K562 (cell line): ENCODE data around the gene SHC1. TPM values are rescaled to one million over a fixed set of nuclear protein-coding genes. Genes with fewer than 3 reads are reported as not detected.
"Not testable (repeated sequence)": the region's sequence is repeated elsewhere in the genome, so short reads cannot be mapped to it uniquely, and the experiment has no call there.

Experiments used
- ATAC-seq: fragments of 200-7000 bp; cut with Tn5 transposase; 3 replicates; pipeline ENCODE4 v1.9.1; 2020; ENCODE audit warnings: moderate library complexity
- BruUV-seq: library from RNA; stranded (reverse); fragments of 400-500 nt; replicated peaks from 2 replicates; lab custom pipeline; 2021; lab: Mats Ljungman, UMichigan
- CTCF ChIA-PET: fragments of 300-600 bp; formaldehyde crosslinking; extraction: SDS; loops from one replicate; lab custom pipeline; 2021; ENCODE audit warnings: low intra/inter-chr PET ratio; lab: Yijun Ruan, JAX
- POLR2A ChIA-PET: fragments of 300-600, 350-650 bp; sonication (Branson Sonifier 250); formaldehyde crosslinking; extraction: SDS; loops from one replicate; lab custom pipeline; 2021; ENCODE audit warnings: antibody characterized with exemption, inconsistent platforms; lab: Yijun Ruan, JAX
- DNase-seq, 4 experiments: peaks; one replicate each; pipeline versions ENCODE4 v3.0.0 to v3.0.0-alpha.2; 2011 to 2018; ENCODE audit warnings: low spot score in 3 of 4, mixed read lengths in 3 of 4; ENCODE audit errors: extremely low read depth in 1 of 4
- FAIRE-seq: peaks from 2 replicates; lab custom pipeline; 2011; peaks lifted over from hg19 to GRCh38; lab: Jason Lieb, UNC
- H2AFZ ChIP-seq: 2 replicates; pipeline ENCODE4 v1.6.0; 2011; ENCODE audit warnings: low read depth, low read length, control low read depth, inconsistent platforms
- H3K27ac ChIP-seq: fragments of 200-600 bp; 3 replicates; pipeline ENCODE4 v1.8.0; 2011; ENCODE audit warnings: low read depth, mild to moderate bottlenecking, control low read depth, inconsistent platforms, low read length, moderate library complexity, mixed read lengths; ENCODE audit errors: extremely low read depth
- H3K27me3 ChIP-seq, 2 experiments: fragments of 300-600 bp in 1 of 2; 2 replicates in 1 of 2; 3 replicates in 1 of 2; pipeline versions ENCODE4 v1.6.0 to v1.8.0; 2011; ENCODE audit warnings: inconsistent platforms in 2 of 2, low read length in 2 of 2, mild to moderate bottlenecking in 1 of 2, mixed read lengths in 1 of 2, moderate library complexity in 1 of 2; ENCODE audit not compliant: control insufficient read depth in 2 of 2, insufficient read depth in 2 of 2
- H3K36me3 ChIP-seq: fragments of 300-600 bp; 3 replicates; pipeline ENCODE4 v1.8.0; 2011; ENCODE audit warnings: mild to moderate bottlenecking, low read length, inconsistent platforms; ENCODE audit not compliant: control insufficient read depth, insufficient read depth
- H3K4me1 ChIP-seq, 2 experiments: fragments of 200-600 bp in 1 of 2; replicated peaks in 1 of 2; 2 replicates in 1 of 2; 3 replicates in 1 of 2; pipeline versions ENCODE4 v1.5.1 to v1.8.0; 2011; ENCODE audit warnings: inconsistent platforms in 2 of 2, low read length in 2 of 2, mild to moderate bottlenecking in 1 of 2, mixed read lengths in 1 of 2, moderate library complexity in 1 of 2; ENCODE audit not compliant: control insufficient read depth in 2 of 2, insufficient read depth in 2 of 2
- H3K4me2 ChIP-seq: 2 replicates; pipeline ENCODE4 v1.6.1; 2011; ENCODE audit warnings: low read length, control low read depth, inconsistent platforms, mixed read lengths; ENCODE audit not compliant: insufficient read depth
- H3K4me3 ChIP-seq: fragments of 200-600 bp; sonication (generic), shearing (Covaris generic); 2 replicates; pipeline ENCODE4 v1.5.1; 2016; ENCODE audit warnings: control low read depth, inconsistent platforms
- H3K79me2 ChIP-seq: fragments of 200-600 bp; 3 replicates; pipeline ENCODE4 v1.8.0; 2011; ENCODE audit warnings: low read length, inconsistent platforms; ENCODE audit not compliant: control insufficient read depth, insufficient read depth
- H3K9ac ChIP-seq, 2 experiments: 2 replicates each; pipeline versions ENCODE4 v1.6.0 to v1.6.1; 2011; ENCODE audit warnings: low read depth in 2 of 2, low read length in 2 of 2, control low read depth in 1 of 2, inconsistent platforms in 1 of 2, mild to moderate bottlenecking in 1 of 2, mixed read lengths in 1 of 2; ENCODE audit not compliant: insufficient read depth in 1 of 2
- H3K9me1 ChIP-seq: one replicate; pipeline ENCODE4 v1.6.0; 2011; ENCODE audit warnings: inconsistent platforms, mild to moderate bottlenecking, low read length, moderate library complexity; ENCODE audit not compliant: control insufficient read depth, insufficient read depth
- H3K9me3 ChIP-seq: replicated peaks from 2 replicates; pipeline ENCODE4 v1.5.1; 2011; ENCODE audit warnings: low read depth, low read length, inconsistent platforms; ENCODE audit not compliant: control insufficient read depth, insufficient read depth
- H4K20me1 ChIP-seq: replicated peaks from 2 replicates; pipeline ENCODE4 v1.6.1; 2011; ENCODE audit warnings: low read length, inconsistent platforms, mixed read lengths; ENCODE audit not compliant: control insufficient read depth, insufficient read depth
- BMI1 ChIP-seq: fragments of 150-350 bp; IDR thresholded peaks from 2 replicates; pipeline ENCODE4 v1.6.1; 2014; ENCODE audit warnings: low read length
- C11orf30 ChIP-seq: fragments of 450-650 bp; IDR thresholded peaks from 2 replicates; pipeline ENCODE4 v1.6.1; 2016; ENCODE audit warnings: low read depth, mild to moderate bottlenecking
- CEBPB ChIP-seq: fragments of 450-650 bp; IDR thresholded peaks from 2 replicates; pipeline ENCODE4 v1.6.1; 2016; ENCODE audit warnings: missing genetic modification characterization, missing compliant biosample characterization
- CSDE1 ChIP-seq, 2 experiments: fragments of 450-650 bp; IDR thresholded peaks; 2 replicates each; pipeline ENCODE4 v1.6.1; 2016; ENCODE audit warnings: mild to moderate bottlenecking in 1 of 2
- EP300 ChIP-seq: IDR thresholded peaks from 2 replicates; pipeline ENCODE4 v1.6.1; 2012; ENCODE audit warnings: low read length, improper control_type of control experiment
- EP400 ChIP-seq: fragments of 450-650 bp; IDR thresholded peaks from 2 replicates; pipeline ENCODE4 v1.6.1; 2017; ENCODE audit warnings: antibody characterized with exemption, mild to moderate bottlenecking, moderate library complexity
- HDAC1 ChIP-seq, 2 experiments: fragments of 450-650 bp; IDR thresholded peaks; 2 replicates each; pipeline ENCODE4 v1.6.1; 2016 to 2017; ENCODE audit warnings: inconsistent platforms in 1 of 2, mild to moderate bottlenecking in 1 of 2, moderate library complexity in 1 of 2
- MAFG ChIP-seq: fragments of 450-650 bp; conservative IDR thresholded peaks from 2 replicates; pipeline ENCODE4 v1.6.1; 2016; ENCODE audit warnings: missing genetic modification characterization, missing compliant biosample characterization
- MXI1 ChIP-seq: IDR thresholded peaks from 2 replicates; pipeline ENCODE4 v1.6.1; 2011; ENCODE audit warnings: low read depth, mild to moderate bottlenecking, improper control_type of control experiment, low read length
- MYNN ChIP-seq, 2 experiments: sonication (generic); formaldehyde crosslinking in 1 of 2; IDR thresholded peaks; 2 replicates each; pipeline versions ENCODE4 v1.5.0 to v1.6.1; 2016 to 2020; ENCODE audit warnings: antibody characterized with exemption in 1 of 2, missing genetic modification reagents in 1 of 2
- NFE2 ChIP-seq: IDR thresholded peaks from 2 replicates; pipeline ENCODE4 v1.6.1; 2014; ENCODE audit warnings: antibody characterized with exemption, low read depth
- NFIC ChIP-seq: fragments of 450-650 bp; IDR thresholded peaks from 2 replicates; pipeline ENCODE4 v1.6.1; 2017; ENCODE audit warnings: mild to moderate bottlenecking, inconsistent platforms
- TEAD4 ChIP-seq, 2 experiments: sonication (generic) in 1 of 2; formaldehyde crosslinking in 1 of 2; IDR thresholded peaks; 2 replicates each; pipeline versions ENCODE4 v1.6.1 to v1.8.0; 2012 to 2022; ENCODE audit warnings: borderline replicate concordance in 1 of 2, inconsistent platforms in 1 of 2, low read length in 1 of 2, mild to moderate bottlenecking in 1 of 2, missing genetic modification reagents in 1 of 2
- TRIM24 ChIP-seq, 2 experiments: fragments of 450-650 bp; IDR thresholded peaks; 2 replicates each; pipeline ENCODE4 v1.6.1; 2016
- WGBS: fragments of 100-300 bp; shearing (Covaris generic); methylation state at CpG from one replicate; pipeline ENCODE4 v1.1.6; 2016; ENCODE audit warnings: low coverage, mixed read lengths; ENCODE audit not compliant: insufficient coverage; ENCODE audit errors: missing lambda C conversion rate; 5-methylcytosine and 5-hydroxymethylcytosine counted together
- in situ Hi-C: fragments of 300-500 bp; cut with MboI; formaldehyde crosslinking; loops from 4 replicates; pipeline ENCODE4 v1.15.0; 2018; ENCODE audit warnings: inconsistent platforms, mixed read lengths
- intact Hi-C: fragments of 100-400 bp; cut with micrococcal nuclease; formaldehyde crosslinking; loops from 2 replicates; pipeline ENCODE4 v1.14.2; 2022
- polyA plus RNA-seq, 8 experiments: library from polyadenylated mRNA; depleted of rRNA in 4 of 8; stranded (reverse) in 5 of 8; unstranded in 3 of 8; fragments of >200 nt; fragmentation: Nextera tagmentation in 2 of 8; fragmentation: Illumina TruSeq in 1 of 8; extraction: Ambion mirVana in 2 of 8; extraction: Trizol in 1 of 8; gene quantifications; 2 replicates each; pipeline versions ENCODE4 v1.2.1 to v1.2.3, GENCODE V29; 2011 to 2014; ENCODE audit warnings: inconsistent platforms in 1 of 8, missing spikeins in 1 of 8
- total RNA-seq, 7 experiments: library from RNA; depleted of rRNA in 6 of 7; stranded (reverse); fragments of >200 nt in 6 of 7; fragmentation: Illumina TruSeq in 2 of 7; extraction: Trizol in 2 of 7; gene quantifications; 2 replicates each; pipeline versions ENCODE4 v1.2.1 to v1.2.3, GENCODE V29; 2011 to 2021; ENCODE audit warnings: low replicate concordance in 1 of 7
- TF ChIP-seq, protein P1 (sequence below), 2 experiments: fragments of 450-650 bp; conservative IDR thresholded peaks; 2 replicates each; pipeline ENCODE4 v1.6.1; 2017; ENCODE audit warnings: mild to moderate bottlenecking in 2 of 2, moderate library complexity in 2 of 2
- TF ChIP-seq, protein P2 (sequence below): fragments of 450-650 bp; IDR thresholded peaks from 2 replicates; pipeline ENCODE4 v1.6.1; 2018; ENCODE audit not compliant: partially characterized antibody

SHC1 gene
- total and polyA plus RNA-seq, 9 of the 15 experiments (the other 6 are each of a cell fraction or from before 2014, with no cell fraction given) = 4.1 to 113 (median 51.9) TPM

DNA sequence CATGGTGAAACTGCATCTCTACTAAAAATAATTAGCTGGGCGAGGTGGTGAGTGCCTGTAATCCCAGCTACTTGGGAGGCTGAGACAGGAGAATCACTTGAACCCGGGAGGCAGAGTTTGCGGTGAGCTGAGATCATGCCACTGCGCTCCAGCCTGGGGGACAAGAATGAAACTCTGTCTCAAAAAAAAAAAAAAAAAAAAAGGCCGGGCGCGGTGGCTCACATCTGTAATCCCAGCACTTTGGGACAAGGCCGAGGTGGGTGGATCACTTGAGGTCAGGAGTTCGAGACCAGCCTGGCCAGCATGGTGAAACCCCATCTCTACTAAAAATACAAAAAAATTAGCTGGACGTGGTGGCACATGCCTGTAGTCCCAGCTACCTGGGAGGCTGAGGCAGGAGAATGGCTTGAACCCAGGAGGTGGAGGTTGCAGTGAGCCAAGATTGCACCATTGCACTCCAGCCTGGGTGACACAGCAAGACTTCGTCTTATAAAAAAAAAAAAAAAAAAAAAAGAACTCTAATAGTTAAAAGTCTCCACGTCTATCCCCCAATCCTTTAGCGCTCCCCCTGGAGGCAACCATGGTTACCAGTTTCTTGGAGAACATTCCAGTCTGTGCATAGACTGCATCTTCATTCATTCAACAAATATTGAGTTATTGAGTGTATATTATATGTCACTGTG is 24.9 kb upstream of the SHC1 start:
- 50% methylated on average over 7 of the region's 13 CpGs for WGBS
- intact Hi-C loops = loop anchor here (2.0 kb wide), 1 partner anchor 41 kb away; no protein-coding TSS in a partner anchor
- H3K9me1 ChIP-seq; TF ChIP-seq TEAD4 (CRISPR knock-in tag; IDR thresholded peaks at IDR 0.05; ENCODE audit: borderline replicate concordance): not testable (repeated sequence)
- TF ChIP-seq EP400 (peak; percentile 53; the same call in 1 of the 2 replicates), HDAC1 (IDR thresholded peaks at IDR 0.05) (0 out of 4 replicates have a peak, but pooled peaks of 1 of the 2 experiments have one; percentile 18), TRIM24 (IDR thresholded peaks at IDR 0.05) (peak in 1 of 2 experiments; percentile 20; a peak in 1 of 4 replicates), MAFG (tag) (peak; percentile 86), NFIC (peak; percentile 22; the same call in 1 of the 2 replicates), EP300 (peak; percentile 32; the same call in 1 of the 2 replicates), TEAD4 (IDR thresholded peaks at IDR 0.05; ENCODE audit: low read length) (0 out of 2 replicates have a peak, but pooled peaks have one; percentile 40), CEBPB (tag) (peak; percentile 90), CSDE1 (IDR thresholded peaks at IDR 0.05) (peak in 1 of 2 experiments; percentile 78; a peak in 2 of 4 replicates), BMI1 (peak; percentile 53; the same call in 1 of the 2 replicates), MXI1 (peak; percentile 63; the same call in 1 of the 2 replicates), NFE2 (peak; percentile 56; the same call in 1 of the 2 replicates), MYNN (IDR thresholded peaks at IDR 0.05) (peak; percentile 99), MYNN (CRISPR knock-in tag; IDR thresholded peaks at IDR 0.05) (peak; percentile 94), C11orf30 (peak; percentile 87)
- TF ChIP-seq, protein P1, sequence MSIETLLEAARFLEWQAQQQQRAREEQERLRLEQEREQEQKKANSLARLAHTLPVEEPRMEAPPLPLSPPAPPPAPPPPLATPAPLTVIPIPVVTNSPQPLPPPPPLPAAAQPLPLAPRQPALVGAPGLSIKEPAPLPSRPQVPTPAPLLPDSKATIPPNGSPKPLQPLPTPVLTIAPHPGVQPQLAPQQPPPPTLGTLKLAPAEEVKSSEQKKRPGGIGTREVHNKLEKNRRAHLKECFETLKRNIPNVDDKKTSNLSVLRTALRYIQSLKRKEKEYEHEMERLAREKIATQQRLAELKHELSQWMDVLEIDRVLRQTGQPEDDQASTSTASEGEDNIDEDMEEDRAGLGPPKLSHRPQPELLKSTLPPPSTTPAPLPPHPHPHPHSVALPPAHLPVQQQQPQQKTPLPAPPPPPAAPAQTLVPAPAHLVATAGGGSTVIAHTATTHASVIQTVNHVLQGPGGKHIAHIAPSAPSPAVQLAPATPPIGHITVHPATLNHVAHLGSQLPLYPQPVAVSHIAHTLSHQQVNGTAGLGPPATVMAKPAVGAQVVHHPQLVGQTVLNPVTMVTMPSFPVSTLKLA (conservative IDR thresholded peaks at IDR 0.05) = peak; percentile 15 to 23; a peak in 1 of 4 replicates
- TF ChIP-seq, protein P2, sequence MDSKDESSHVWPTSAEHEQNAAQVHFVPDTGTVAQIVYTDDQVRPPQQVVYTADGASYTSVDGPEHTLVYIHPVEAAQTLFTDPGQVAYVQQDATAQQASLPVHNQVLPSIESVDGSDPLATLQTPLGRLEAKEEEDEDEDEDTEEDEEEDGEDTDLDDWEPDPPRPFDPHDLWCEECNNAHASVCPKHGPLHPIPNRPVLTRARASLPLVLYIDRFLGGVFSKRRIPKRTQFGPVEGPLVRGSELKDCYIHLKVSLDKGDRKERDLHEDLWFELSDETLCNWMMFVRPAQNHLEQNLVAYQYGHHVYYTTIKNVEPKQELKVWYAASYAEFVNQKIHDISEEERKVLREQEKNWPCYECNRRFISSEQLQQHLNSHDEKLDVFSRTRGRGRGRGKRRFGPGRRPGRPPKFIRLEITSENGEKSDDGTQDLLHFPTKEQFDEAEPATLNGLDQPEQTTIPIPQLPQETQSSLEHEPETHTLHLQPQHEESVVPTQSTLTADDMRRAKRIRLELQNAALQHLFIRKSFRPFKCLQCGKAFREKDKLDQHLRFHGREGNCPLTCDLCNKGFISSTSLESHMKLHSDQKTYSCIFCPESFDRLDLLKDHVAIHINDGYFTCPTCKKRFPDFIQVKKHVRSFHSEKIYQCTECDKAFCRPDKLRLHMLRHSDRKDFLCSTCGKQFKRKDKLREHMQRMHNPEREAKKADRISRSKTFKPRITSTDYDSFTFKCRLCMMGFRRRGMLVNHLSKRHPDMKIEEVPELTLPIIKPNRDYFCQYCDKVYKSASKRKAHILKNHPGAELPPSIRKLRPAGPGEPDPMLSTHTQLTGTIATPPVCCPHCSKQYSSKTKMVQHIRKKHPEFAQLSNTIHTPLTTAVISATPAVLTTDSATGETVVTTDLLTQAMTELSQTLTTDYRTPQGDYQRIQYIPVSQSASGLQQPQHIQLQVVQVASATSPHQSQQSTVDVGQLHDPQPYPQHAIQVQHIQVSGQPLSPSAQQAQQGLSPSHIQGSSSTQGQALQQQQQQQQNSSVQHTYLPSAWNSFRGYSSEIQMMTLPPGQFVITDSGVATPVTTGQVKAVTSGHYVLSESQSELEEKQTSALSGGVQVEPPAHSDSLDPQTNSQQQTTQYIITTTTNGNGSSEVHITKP = peak; percentile 56

More for the DNA sequence above, 24.9 kb upstream of the SHC1 start:
- FAIRE-seq, H2AFZ ChIP-seq, H3K9me3 ChIP-seq, H3K4me3 ChIP-seq, H3K27me3 ChIP-seq, BruUV-seq, in situ Hi-C loops, H3K4me2 ChIP-seq, H4K20me1 ChIP-seq, H3K9ac ChIP-seq, H3K79me2 ChIP-seq: not testable (repeated sequence)
- Histone ChIP-seq H3K4me1 (peaks cover 48 to 53% of the 10 kb centered on the region in 2 experiments), H3K27ac (peak overlapping the region; percentile 73; the same call in 2 of the 3 replicates), H3K36me3 (peaks cover 11% of the 10 kb centered on the region; the same call in 2 of the 3 replicates)
- ATAC-seq (peak; percentile 3; the same call in 2 of the 3 replicates), DNase-seq (peak in 2 of 4 experiments; percentile 73 to 82)
- ChIA-PET CTCF (interaction anchor here (0.8 to 1.1 kb wide), 3 partner anchors 20 to 39 kb away, joined by 3 to 4 read pairs (median 4); partner anchors contain the start of genes PBXIP1 and PYGO2), POLR2A (interaction anchor here (0.6 to 8.2 kb wide), 4 partner anchors 11 to 837 kb away, joined by 3 to 80 read pairs (median 22); partner anchors contain the start of genes ADAM15, CKS1B and FLAD1)
